Testis (tissue), 2 donors: ENCODE results near the gene KRT28.

Source experiments
- POLR2A ChIP-seq: fragments of 450-650 bp; IDR thresholded peaks from one replicate; pipeline ENCODE4 v1.6.1; 2017; ENCODE audit warnings: antibody characterized with exemption, mild to moderate bottlenecking, moderate library complexity
- TF ChIP-seq, protein P1 (sequence below), 3 experiments: fragments of 450-650 bp in 2 of 3; fragments of 200-600 bp in 1 of 3; sonication (generic) in 1 of 3; IDR thresholded peaks; one replicate each; pipeline ENCODE4 v1.5.1; 2016 to 2019; ENCODE audit warnings: antibody characterized with exemption in 3 of 3, mild to moderate bottlenecking in 2 of 3, moderate library complexity in 1 of 3

GRCh38 chr17:40755231-40755630, 44.5 kb downstream of the KRT28 start, which contains the start of gene KRT25:
- TF ChIP-seq, protein P1, sequence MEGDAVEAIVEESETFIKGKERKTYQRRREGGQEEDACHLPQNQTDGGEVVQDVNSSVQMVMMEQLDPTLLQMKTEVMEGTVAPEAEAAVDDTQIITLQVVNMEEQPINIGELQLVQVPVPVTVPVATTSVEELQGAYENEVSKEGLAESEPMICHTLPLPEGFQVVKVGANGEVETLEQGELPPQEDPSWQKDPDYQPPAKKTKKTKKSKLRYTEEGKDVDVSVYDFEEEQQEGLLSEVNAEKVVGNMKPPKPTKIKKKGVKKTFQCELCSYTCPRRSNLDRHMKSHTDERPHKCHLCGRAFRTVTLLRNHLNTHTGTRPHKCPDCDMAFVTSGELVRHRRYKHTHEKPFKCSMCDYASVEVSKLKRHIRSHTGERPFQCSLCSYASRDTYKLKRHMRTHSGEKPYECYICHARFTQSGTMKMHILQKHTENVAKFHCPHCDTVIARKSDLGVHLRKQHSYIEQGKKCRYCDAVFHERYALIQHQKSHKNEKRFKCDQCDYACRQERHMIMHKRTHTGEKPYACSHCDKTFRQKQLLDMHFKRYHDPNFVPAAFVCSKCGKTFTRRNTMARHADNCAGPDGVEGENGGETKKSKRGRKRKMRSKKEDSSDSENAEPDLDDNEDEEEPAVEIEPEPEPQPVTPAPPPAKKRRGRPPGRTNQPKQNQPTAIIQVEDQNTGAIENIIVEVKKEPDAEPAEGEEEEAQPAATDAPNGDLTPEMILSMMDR (IDR thresholded peaks at IDR 0.05): no peak
- no peak for TF ChIP-seq POLR2A
